Testis (tissue), 2 donors: Measurements from ENCODE around the gene LEP.

Experiments used
- CTCF ChIP-seq, 3 experiments: fragments of 450-650 bp in 2 of 3; fragments of 200-600 bp in 1 of 3; sonication (generic) in 1 of 3; IDR thresholded peaks; one replicate each; pipeline ENCODE4 v1.5.1; 2016 to 2019; ENCODE audit warnings: antibody characterized with exemption in 3 of 3, mild to moderate bottlenecking in 2 of 3, moderate library complexity in 1 of 3
- POLR2A ChIP-seq: fragments of 450-650 bp; IDR thresholded peaks from one replicate; pipeline ENCODE4 v1.6.1; 2017; ENCODE audit warnings: antibody characterized with exemption, mild to moderate bottlenecking, moderate library complexity

DNA sequence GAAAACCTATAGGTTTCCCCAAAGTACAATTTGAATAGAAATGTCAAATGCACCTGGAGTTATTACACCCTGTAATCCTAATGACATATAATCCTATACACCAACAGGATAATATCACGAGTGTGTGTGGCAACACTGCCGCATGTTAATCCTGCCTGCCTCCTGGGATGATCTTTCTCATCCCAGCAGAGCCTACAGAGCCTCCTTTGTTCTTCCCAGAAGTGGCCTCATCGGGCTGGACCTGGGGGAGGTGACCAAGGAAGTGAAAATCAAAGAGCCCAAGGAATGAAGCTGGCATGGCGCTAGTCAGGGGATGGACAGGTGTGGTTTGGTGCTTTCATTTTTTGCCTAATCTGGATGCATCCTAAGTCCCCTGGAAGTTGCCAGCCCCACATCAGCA is 29.5 kb upstream of the LEP start:
- no peak for TF ChIP-seq CTCF (IDR thresholded peaks at IDR 0.05)
- TF ChIP-seq POLR2A, result no peak
